Measurements from ENCODE around the gene GOLT1A. TPM values are rescaled to one million over a fixed set of nuclear protein-coding genes. Genes with fewer than 3 reads are reported as not detected.

GOLT1A gene
- total RNA-seq, 1 experiment from 2014 or later, result not detected

DNA sequence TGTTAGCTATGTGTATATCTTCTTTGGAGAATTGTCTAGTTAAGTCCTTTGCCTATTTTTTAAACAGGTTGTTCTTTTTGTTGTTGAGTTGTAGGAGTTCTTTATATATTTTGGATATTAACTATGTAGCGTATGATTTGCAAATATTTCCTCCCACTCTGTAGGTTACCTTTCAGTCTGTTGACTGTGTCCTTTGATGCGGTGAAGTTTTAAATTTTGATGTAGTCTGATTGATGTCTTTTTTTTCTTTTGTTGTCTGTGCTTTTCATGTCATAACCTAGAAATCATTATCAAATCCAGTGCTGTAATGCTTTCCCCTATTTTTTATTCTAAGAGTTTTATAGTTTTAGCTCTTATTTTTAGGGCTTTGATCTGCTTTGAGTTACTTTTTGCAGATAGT, 8.8 kb downstream of the GOLT1A start:
- no peaks in the 10 kb centered on the region for H4K20me1 ChIP-seq (ENCODE audit: insufficient read depth, low read depth, low read length)
- H3K79me2 ChIP-seq (ENCODE audit: low read length), result no peaks in the 10 kb centered on the region
- H3K9ac ChIP-seq (ENCODE audit: low read length), result no peak overlapping the region
- H3K36me3 ChIP-seq (ENCODE audit: insufficient read depth, low read length), result no peaks in the 10 kb centered on the region
- H3K4me2 ChIP-seq (ENCODE audit: low read depth, low read length, poor library complexity, severe bottlenecking), result no peak overlapping the region
- H3K4me3 ChIP-seq (ENCODE audit: low read length), result no peak overlapping the region
- H3K9me2 ChIP-seq (replicated peaks; ENCODE audit: insufficient read depth, low read length), result no peaks in the 10 kb centered on the region
- no peak overlapping the region for H2AFZ ChIP-seq (ENCODE audit: low read length)
- no peaks in the 10 kb centered on the region for H3K4me1 ChIP-seq (ENCODE audit: low read length)
- no peak for DNase-seq
- H3K27me3 ChIP-seq (ENCODE audit: low read length), result no peaks in the 10 kb centered on the region
- no peak overlapping the region for H3K27ac ChIP-seq (ENCODE audit: low read length)
- no peaks in the 10 kb centered on the region for H3K9me3 ChIP-seq (ENCODE audit: low read length)

DNA sequence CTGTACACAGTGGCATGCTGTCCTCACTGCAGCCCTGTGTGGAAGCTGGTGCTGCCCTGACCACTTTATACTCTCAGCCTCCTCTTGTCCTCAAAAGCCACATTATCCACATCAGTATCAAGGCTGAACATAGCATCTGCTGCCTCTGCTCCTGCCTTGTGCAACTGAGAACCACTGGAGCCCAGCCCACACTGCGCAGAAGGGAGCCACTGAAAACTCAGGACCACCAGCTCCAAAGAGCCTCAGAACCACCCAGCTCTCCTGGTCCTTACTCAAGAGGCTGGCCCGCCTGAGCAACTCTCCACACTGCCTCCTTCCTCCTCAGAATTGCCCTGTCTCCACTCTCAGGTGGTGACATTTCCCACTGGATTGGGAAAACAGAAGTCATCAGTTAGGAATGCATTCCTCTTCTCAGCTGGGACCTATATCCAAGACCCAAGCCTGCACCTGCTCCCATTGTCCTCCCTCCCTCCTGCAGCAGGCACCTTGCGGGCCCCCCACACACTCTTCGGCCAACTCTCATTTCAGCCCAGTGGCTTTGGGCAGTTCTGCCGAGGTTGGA, 10.5 kb downstream of the GOLT1A start:
- no peak for DNase-seq
- Histone ChIP-seq H2AFZ (ENCODE audit: low read length) (no peak overlapping the region), H3K27me3 (ENCODE audit: low read length) (no peaks in the 10 kb centered on the region), H3K9me3 (ENCODE audit: low read length) (no peaks in the 10 kb centered on the region), H3K36me3 (ENCODE audit: insufficient read depth, low read length) (no peaks in the 10 kb centered on the region), H3K9me2 (replicated peaks; ENCODE audit: insufficient read depth, low read length) (no peaks in the 10 kb centered on the region), H3K4me1 (ENCODE audit: low read length) (no peaks in the 10 kb centered on the region), H3K79me2 (ENCODE audit: low read length) (no peaks in the 10 kb centered on the region), H4K20me1 (ENCODE audit: insufficient read depth, low read depth, low read length) (no peaks in the 10 kb centered on the region), H3K9ac (ENCODE audit: low read length) (no peak overlapping the region), H3K27ac (ENCODE audit: low read length) (no peak overlapping the region), H3K4me3 (ENCODE audit: low read length) (no peak overlapping the region), H3K4me2 (ENCODE audit: low read depth, low read length, poor library complexity, severe bottlenecking) (no peak overlapping the region)

DNA sequence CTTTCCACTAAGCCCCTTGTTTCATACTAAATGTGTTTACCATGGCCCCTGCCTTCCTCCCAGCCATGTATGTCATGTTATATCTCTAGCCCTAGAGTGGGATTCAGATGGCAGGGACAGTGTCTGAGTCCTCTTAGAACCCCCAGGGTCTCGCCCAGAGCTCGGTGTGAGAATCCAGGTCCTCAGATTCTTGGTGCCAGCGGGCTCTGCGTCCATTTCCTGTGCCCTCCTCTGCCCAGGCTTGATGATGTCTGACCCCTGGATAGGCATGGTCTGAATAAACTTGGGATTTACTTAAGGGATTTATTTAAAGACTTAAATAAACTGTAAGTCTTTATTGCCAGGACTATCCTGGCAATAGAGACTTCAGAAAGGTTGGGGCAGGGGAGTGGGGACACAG, 11.3 kb downstream of the GOLT1A start:
- Histone ChIP-seq H3K4me3 (ENCODE audit: low read length) (no peak overlapping the region), H4K20me1 (ENCODE audit: insufficient read depth, low read depth, low read length) (no peaks in the 10 kb centered on the region), H3K27me3 (ENCODE audit: low read length) (no peaks in the 10 kb centered on the region), H3K9me3 (ENCODE audit: low read length) (no peaks in the 10 kb centered on the region), H3K9ac (ENCODE audit: low read length) (no peak overlapping the region), H3K79me2 (ENCODE audit: low read length) (no peaks in the 10 kb centered on the region), H3K27ac (ENCODE audit: low read length) (no peak overlapping the region), H3K4me2 (ENCODE audit: low read depth, low read length, poor library complexity, severe bottlenecking) (no peak overlapping the region), H3K4me1 (ENCODE audit: low read length) (no peaks in the 10 kb centered on the region), H3K36me3 (ENCODE audit: insufficient read depth, low read length) (no peaks in the 10 kb centered on the region), H2AFZ (ENCODE audit: low read length) (no peak overlapping the region), H3K9me2 (replicated peaks; ENCODE audit: insufficient read depth, low read length) (no peaks in the 10 kb centered on the region)
- no peak for DNase-seq

DNA sequence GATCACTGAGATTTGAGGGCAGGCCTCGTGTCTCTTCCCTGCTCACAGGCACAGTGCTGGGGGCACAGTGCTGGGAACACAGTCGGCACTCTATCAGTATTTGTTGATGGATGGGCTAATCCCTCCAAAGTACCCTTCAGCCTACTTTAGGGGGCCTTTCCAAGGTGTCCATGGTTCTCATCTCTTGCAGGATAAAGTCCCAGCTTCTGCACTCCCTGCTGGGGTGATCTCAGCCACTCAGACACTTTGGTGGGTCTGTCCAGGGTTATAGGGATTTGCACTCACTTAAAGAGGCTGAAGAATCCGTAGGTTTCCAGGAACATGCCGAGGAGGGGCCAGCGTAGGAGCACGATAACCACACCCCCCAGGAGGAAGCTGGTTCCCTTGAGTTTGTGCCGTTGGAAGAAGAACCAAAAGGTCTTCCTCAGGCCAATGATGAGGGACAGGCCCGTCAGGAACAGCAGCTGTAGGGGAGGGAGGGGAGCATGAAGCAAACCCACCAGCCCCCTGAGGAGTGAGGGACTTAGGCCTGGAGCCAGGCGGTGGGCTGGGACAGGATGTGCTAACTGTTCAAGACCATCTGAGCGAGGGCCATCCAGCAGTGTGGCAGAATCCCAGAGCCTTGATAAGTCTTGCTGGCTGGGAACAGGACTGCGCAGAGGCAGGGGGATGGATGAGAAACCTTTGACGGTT, 12.3 kb downstream of the GOLT1A start:
- no peaks in the 10 kb centered on the region for H3K27me3 ChIP-seq (ENCODE audit: low read length)
- no peaks in the 10 kb centered on the region for H3K9me3 ChIP-seq (ENCODE audit: low read length)
- no peak overlapping the region for H3K9ac ChIP-seq (ENCODE audit: low read length)
- DNase-seq, result no peak
- no peaks in the 10 kb centered on the region for H3K36me3 ChIP-seq (ENCODE audit: insufficient read depth, low read length)
- H4K20me1 ChIP-seq (ENCODE audit: insufficient read depth, low read depth, low read length), result no peaks in the 10 kb centered on the region
- no peaks in the 10 kb centered on the region for H3K9me2 ChIP-seq (replicated peaks; ENCODE audit: insufficient read depth, low read length)
- H3K4me1 ChIP-seq (ENCODE audit: low read length), result no peaks in the 10 kb centered on the region
- no peak overlapping the region for H3K27ac ChIP-seq (ENCODE audit: low read length)
- no peak overlapping the region for H2AFZ ChIP-seq (ENCODE audit: low read length)
- H3K79me2 ChIP-seq (ENCODE audit: low read length), result no peaks in the 10 kb centered on the region
- H3K4me2 ChIP-seq (ENCODE audit: low read depth, low read length, poor library complexity, severe bottlenecking), result no peak overlapping the region
- no peak overlapping the region for H3K4me3 ChIP-seq (ENCODE audit: low read length)

DNA sequence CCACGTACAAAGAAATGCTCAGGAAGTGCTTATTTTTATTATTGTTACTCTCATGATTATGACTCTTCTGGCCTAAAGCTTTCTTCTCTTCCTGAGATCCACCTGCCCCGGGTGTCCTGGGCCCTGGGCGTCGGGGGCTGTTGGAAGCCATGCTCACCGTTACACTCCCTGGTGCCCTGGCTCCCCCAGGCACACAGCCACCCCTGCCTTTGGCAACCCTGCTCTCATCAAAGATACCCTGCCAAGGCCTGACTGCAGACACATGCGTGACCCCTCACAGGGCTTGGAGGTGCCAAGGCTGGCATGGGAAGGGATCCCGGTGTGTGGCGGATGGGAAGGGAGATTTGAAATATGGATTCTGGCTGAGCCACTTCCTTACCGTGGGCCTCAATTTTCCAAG, 14.2 kb downstream of the GOLT1A start:
- no peak for DNase-seq
- H3K4me1 ChIP-seq (ENCODE audit: low read length), result no peaks in the 10 kb centered on the region
- no peak overlapping the region for H3K4me2 ChIP-seq (ENCODE audit: low read depth, low read length, poor library complexity, severe bottlenecking)
- no peak overlapping the region for H3K27ac ChIP-seq (ENCODE audit: low read length)
- no peaks in the 10 kb centered on the region for H3K79me2 ChIP-seq (ENCODE audit: low read length)
- no peak overlapping the region for H3K4me3 ChIP-seq (ENCODE audit: low read length)
- H3K36me3 ChIP-seq (ENCODE audit: insufficient read depth, low read length), result no peaks in the 10 kb centered on the region
- no peaks in the 10 kb centered on the region for H3K9me2 ChIP-seq (replicated peaks; ENCODE audit: insufficient read depth, low read length)
- H3K9ac ChIP-seq (ENCODE audit: low read length), result no peak overlapping the region
- no peaks in the 10 kb centered on the region for H3K9me3 ChIP-seq (ENCODE audit: low read length)
- no peaks in the 10 kb centered on the region for H3K27me3 ChIP-seq (ENCODE audit: low read length)
- no peaks in the 10 kb centered on the region for H4K20me1 ChIP-seq (ENCODE audit: insufficient read depth, low read depth, low read length)
- H2AFZ ChIP-seq (ENCODE audit: low read length), result no peak overlapping the region

DNA sequence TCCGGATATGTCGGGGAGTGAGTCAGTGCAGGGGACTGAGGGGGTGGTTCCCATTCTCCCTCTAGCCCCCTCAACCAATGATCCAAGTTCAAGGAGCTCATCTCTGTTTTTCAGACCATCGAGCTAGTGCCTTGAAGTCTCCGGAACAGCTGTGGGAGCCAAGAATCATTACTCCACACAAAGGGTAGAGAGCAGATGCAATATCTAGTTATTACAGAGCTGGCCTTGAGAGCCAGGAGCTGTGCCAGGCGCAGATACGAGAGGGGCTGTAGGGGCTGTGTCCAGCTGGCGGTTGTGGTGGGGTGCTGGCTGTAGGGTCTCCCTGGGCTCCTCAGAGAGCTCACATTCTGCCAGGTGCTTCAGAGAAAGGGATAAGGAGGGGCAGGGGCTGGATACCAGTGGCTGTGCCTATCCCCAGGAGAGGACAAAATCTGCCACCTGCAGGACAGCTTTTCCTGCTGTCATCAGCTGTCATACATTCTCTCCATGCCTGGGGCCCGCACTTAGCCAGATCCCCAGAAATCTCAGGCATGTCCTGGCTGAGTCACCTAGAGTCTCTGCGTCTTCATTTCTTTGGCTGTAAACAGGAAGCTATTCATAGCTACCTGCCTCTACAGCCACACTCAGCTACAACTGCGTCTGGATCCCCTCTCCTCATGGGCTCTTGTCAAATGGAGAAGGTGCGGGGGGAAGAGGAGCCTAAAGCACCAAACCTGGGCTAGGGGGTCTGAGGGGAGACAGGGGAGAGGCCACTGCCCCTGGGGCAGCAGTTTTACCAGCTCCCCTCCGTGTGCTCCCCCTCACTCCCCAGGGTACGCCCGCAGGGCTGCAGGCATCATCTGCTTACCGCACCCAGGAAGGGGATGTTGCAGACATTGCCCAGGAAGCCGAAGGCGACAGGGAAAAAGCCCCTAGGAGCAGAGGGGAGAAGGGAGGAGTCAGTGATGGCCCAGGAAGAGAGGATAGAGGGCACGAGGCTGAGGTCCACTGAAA, 15.1 kb downstream of the GOLT1A start:
- no peak overlapping the region for H2AFZ ChIP-seq (ENCODE audit: low read length)
- no peaks in the 10 kb centered on the region for H3K4me1 ChIP-seq (ENCODE audit: low read length)
- H3K27ac ChIP-seq (ENCODE audit: low read length), result no peak overlapping the region
- H3K9ac ChIP-seq (ENCODE audit: low read length), result no peak overlapping the region
- H3K9me2 ChIP-seq (replicated peaks; ENCODE audit: insufficient read depth, low read length), result no peaks in the 10 kb centered on the region
- no peak overlapping the region for H3K4me2 ChIP-seq (ENCODE audit: low read depth, low read length, poor library complexity, severe bottlenecking)
- no peaks in the 10 kb centered on the region for H3K79me2 ChIP-seq (ENCODE audit: low read length)
- H3K36me3 ChIP-seq (ENCODE audit: insufficient read depth, low read length), result no peaks in the 10 kb centered on the region
- H4K20me1 ChIP-seq (ENCODE audit: insufficient read depth, low read depth, low read length), result no peaks in the 10 kb centered on the region
- H3K27me3 ChIP-seq (ENCODE audit: low read length), result no peaks in the 10 kb centered on the region
- no peak for DNase-seq
- H3K9me3 ChIP-seq (ENCODE audit: low read length), result no peaks in the 10 kb centered on the region
- no peak overlapping the region for H3K4me3 ChIP-seq (ENCODE audit: low read length)

DNA sequence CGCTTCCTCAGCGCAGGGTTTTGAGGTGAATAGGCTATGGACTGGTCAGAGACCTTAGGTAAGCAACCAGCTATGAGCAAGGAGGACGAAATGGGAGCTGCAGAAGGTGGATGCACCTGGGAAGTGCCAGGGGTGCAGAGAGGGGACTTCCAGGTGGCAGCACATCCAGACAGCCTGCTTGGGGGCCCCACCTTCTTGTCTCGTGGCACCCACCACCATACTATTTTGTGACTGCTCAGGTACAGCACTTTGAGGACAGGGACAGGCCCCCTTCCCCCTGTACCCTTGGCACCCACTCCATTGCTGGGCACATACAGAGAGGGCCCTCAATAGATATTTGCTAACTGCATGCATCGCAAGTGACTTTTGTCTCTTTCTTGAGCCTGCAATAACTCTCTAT, 16.7 kb downstream of the GOLT1A start:
- Histone ChIP-seq H2AFZ (ENCODE audit: low read length) (no peak overlapping the region), H3K36me3 (ENCODE audit: insufficient read depth, low read length) (no peaks in the 10 kb centered on the region), H3K9me2 (replicated peaks; ENCODE audit: insufficient read depth, low read length) (no peaks in the 10 kb centered on the region), H3K4me3 (ENCODE audit: low read length) (no peak overlapping the region), H4K20me1 (ENCODE audit: insufficient read depth, low read depth, low read length) (no peaks in the 10 kb centered on the region), H3K27me3 (ENCODE audit: low read length) (no peaks in the 10 kb centered on the region), H3K9ac (ENCODE audit: low read length) (no peak overlapping the region), H3K27ac (ENCODE audit: low read length) (no peak overlapping the region), H3K79me2 (ENCODE audit: low read length) (no peaks in the 10 kb centered on the region), H3K4me1 (ENCODE audit: low read length) (no peaks in the 10 kb centered on the region), H3K4me2 (ENCODE audit: low read depth, low read length, poor library complexity, severe bottlenecking) (no peak overlapping the region), H3K9me3 (ENCODE audit: low read length) (no peaks in the 10 kb centered on the region)
- no peak for DNase-seq

DNA sequence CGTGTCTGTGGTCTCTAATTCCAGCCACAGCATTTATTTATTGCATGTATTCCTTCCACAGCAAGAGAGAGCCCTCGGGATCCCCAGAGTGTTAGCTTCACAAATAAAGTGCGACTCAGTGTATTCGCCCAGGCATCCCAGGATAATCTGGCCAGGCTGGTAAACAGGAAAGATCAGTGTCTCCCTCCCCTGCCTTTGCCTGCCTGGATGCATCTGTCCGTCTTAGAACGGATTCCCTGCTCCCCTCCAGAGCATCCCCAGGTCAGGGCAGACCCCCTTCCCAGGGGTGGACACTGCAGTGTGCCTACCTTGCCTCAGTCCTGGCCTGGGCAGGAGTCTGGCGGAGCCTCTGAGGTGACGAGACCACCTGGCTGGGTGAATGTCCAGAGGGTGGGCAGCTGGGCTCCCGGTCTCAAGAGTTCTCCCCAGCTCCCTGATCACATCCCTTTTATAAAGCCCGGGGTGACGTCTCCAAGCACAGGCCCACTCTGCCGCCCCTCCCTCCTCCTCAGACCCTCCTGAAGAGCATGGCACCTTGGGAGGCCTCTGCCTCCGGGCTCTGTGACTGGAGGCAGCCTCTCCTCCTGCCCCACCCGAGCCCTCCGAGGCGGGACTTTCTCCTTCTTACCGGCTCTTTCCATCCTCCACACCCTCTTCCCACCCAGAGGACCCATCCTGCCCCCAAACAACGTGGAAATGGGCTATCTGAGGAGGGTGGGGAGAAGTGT, 17.6 kb downstream of the GOLT1A start, which contains the start of gene KISS1:
TSS of gene KISS1 (minus strand) at position 424 of the 728 bp plus-strand sequence. CDS start 3,615 bp downstream, outside the sequence.
- Histone ChIP-seq H3K9me3 (ENCODE audit: low read length) (no peaks in the 10 kb centered on the region), H2AFZ (ENCODE audit: low read length) (no peak within 1 kb of the TSS), H3K9me2 (replicated peaks; ENCODE audit: insufficient read depth, low read length) (no peaks in the 10 kb centered on the region), H3K79me2 (ENCODE audit: low read length) (no peaks in the 10 kb centered on the region), H3K4me1 (ENCODE audit: low read length) (no peaks in the 10 kb centered on the region), H3K36me3 (ENCODE audit: insufficient read depth, low read length) (no peaks in the 10 kb centered on the region), H3K27ac (ENCODE audit: low read length) (no peak within 1 kb of the TSS), H4K20me1 (ENCODE audit: insufficient read depth, low read depth, low read length) (no peaks in the 10 kb centered on the region), H3K27me3 (ENCODE audit: low read length) (no peaks in the 10 kb centered on the region), H3K4me2 (ENCODE audit: low read depth, low read length, poor library complexity, severe bottlenecking) (no peak within 1 kb of the TSS), H3K4me3 (ENCODE audit: low read length) (no peak within 1 kb of the TSS), H3K9ac (ENCODE audit: low read length) (no peak within 1 kb of the TSS)
- no peak for DNase-seq

All from Karpas-422 (cell line).